RPMI7951 (cell line): ENCODE data around the gene CNPY4. TPM values are rescaled to one million over a fixed set of nuclear protein-coding genes. Genes with fewer than 3 reads are reported as not detected.
A peak's percentile ranks its signal among the peaks of the same experiment; 100 is the strongest.

Experiments used
- DNase-seq: peaks from one replicate; pipeline ENCODE4 v3.0.0-alpha.2; 2012; ENCODE audit warnings: low read depth
- total RNA-seq: library from RNA; depleted of rRNA; stranded (reverse); fragments of >200 nt; shearing (Covaris generic); gene quantifications from 2 replicates; pipeline ENCODE4 v1.2.3, GENCODE V29; 2014; rRNA removed

Gene CNPY4
- total RNA-seq, 1 experiment from 2014 or later: 32.6 TPM

- no peak for DNase-seq
Measured at GRCh38 chr7:100166970-100167911, 47.8 kb downstream of the CNPY4 start.

GRCh38 chr7:100167912-100168323 is 48.5 kb downstream of the CNPY4 start:
- peak; percentile 54 for DNase-seq

GRCh38 chr7:100169147-100169850 is 49.9 kb downstream of the CNPY4 start:
- DNase-seq: no peak

- no peak for DNase-seq
Measured at GRCh38 chr7:100170101-100170897, 50.9 kb downstream of the CNPY4 start.

- no peak for DNase-seq
Measured at GRCh38 chr7:100171087-100171681, 51.8 kb downstream of the CNPY4 start.

GRCh38 chr7:100171840-100172239 is 52.4 kb downstream of the CNPY4 start:
- DNase-seq: no peak

- no peak for DNase-seq
Measured at GRCh38 chr7:100173806-100174495, 54.5 kb downstream of the CNPY4 start.

- no peak for DNase-seq
Measured at GRCh38 chr7:100174582-100174981, 55.1 kb downstream of the CNPY4 start.

Other genes starting within 250 kb of the CNPY4 start
- gene OR2AE1, start 242.6 kb upstream of the CNPY4 start, total RNA-seq: 0.39 TPM in 1 of 2 replicates, not detected in the other
- gene TRIM4, start 200.1 kb upstream of the CNPY4 start, total RNA-seq: 19.1 and 19.4 TPM in 2 replicates
- 0.12 TPM in 1 of 2 replicates, not detected in the other for gene GJC3, start 190.0 kb upstream of the CNPY4 start, total RNA-seq
- gene AZGP1, start 143.6 kb upstream of the CNPY4 start, total RNA-seq: 2.1 and 2.2 TPM in 2 replicates
- 10.2 and 10.7 TPM in 2 replicates for gene ZKSCAN1, start 104.0 kb upstream of the CNPY4 start, total RNA-seq
- gene ZSCAN21, start 69.9 kb upstream of the CNPY4 start, total RNA-seq: 13.5 and 15.4 TPM in 2 replicates
- 22.6 and 25.1 TPM in 2 replicates for gene ZNF3, start 37.9 kb upstream of the CNPY4 start, total RNA-seq
- 63.6 and 83.4 TPM in 2 replicates for gene COPS6, start 30.7 kb upstream of the CNPY4 start, total RNA-seq
- gene MCM7, start 18.2 kb upstream of the CNPY4 start, total RNA-seq: 216 and 221 TPM in 2 replicates
- 22.6 and 36.8 TPM in 2 replicates for gene AP4M1, start 18.0 kb upstream of the CNPY4 start, total RNA-seq
- 66.7 and 80.4 TPM in 2 replicates for gene TAF6, start 276 bp upstream of the CNPY4 start, total RNA-seq
- 1.6 and 4.8 TPM in 2 replicates for gene MBLAC1, start 7.3 kb downstream of the CNPY4 start, total RNA-seq
- 221 and 278 TPM in 2 replicates for gene LAMTOR4, start 29.3 kb downstream of the CNPY4 start, total RNA-seq
- gene TRAPPC14, start 39.1 kb downstream of the CNPY4 start, total RNA-seq: 5.8 and 8.1 TPM in 2 replicates
- 10.0 and 10.2 TPM in 2 replicates for gene GAL3ST4, start 49.0 kb downstream of the CNPY4 start, total RNA-seq
- 2.5 and 5.7 TPM in 2 replicates for gene GPC2, start 57.7 kb downstream of the CNPY4 start, total RNA-seq
- gene STAG3, start 58.3 kb downstream of the CNPY4 start, total RNA-seq: 2.5 and 3.8 TPM in 2 replicates
- gene PVRIG, start 100.3 kb downstream of the CNPY4 start, total RNA-seq: not detected in 2 replicates
- gene SPDYE3, start 188.1 kb downstream of the CNPY4 start, total RNA-seq: not detected in 2 replicates
- gene PILRB, start 238.5 kb downstream of the CNPY4 start, total RNA-seq: 7.7 and 10.1 TPM in 2 replicates